ENCODE data around the gene RCSD1.
"Not testable (repeated sequence)": the region's sequence is repeated elsewhere in the genome, so short reads cannot be mapped to it uniquely, and the experiment has no call there.

RCSD1 gene

GRCh38 chr1:167629681-167630567, at the start of gene RCSD1:
Gene RCSD1, plus strand, starts transcription at chr1:167630232. Its CDS starts 192 bp downstream, at chr1:167630424.
- DNase-seq (ENCODE audit: low read depth, low spot score), result no peak

- no peak for DNase-seq (ENCODE audit: low read depth, low spot score)
Measured at GRCh38 chr1:167582064-167582463, 48.0 kb upstream of the RCSD1 start.

- no peak for DNase-seq (ENCODE audit: low read depth, low spot score)
Measured at GRCh38 chr1:167582722-167583121, 47.3 kb upstream of the RCSD1 start.

GRCh38 chr1:167584581-167584980, 45.5 kb upstream of the RCSD1 start:
- DNase-seq (ENCODE audit: low read depth, low spot score), result no peak

- no peak for DNase-seq (ENCODE audit: low read depth, low spot score)
Measured at GRCh38 chr1:167587342-167587741, 42.7 kb upstream of the RCSD1 start.

GRCh38 chr1:167587872-167588271, 42.2 kb upstream of the RCSD1 start:
- no peak for DNase-seq (ENCODE audit: low read depth, low spot score)

- DNase-seq (ENCODE audit: low read depth, low spot score), result no peak
Measured at GRCh38 chr1:167588361-167588760, 41.7 kb upstream of the RCSD1 start.

- no peak for DNase-seq (ENCODE audit: low read depth, low spot score)
Measured at GRCh38 chr1:167592475-167592874, 37.6 kb upstream of the RCSD1 start.

GRCh38 chr1:167593860-167594259, 36.2 kb upstream of the RCSD1 start:
- DNase-seq (ENCODE audit: low read depth, low spot score), result no peak

GRCh38 chr1:167594822-167595221, 35.2 kb upstream of the RCSD1 start:
- DNase-seq (ENCODE audit: low read depth, low spot score), result no peak

GRCh38 chr1:167599957-167600581, 30.0 kb upstream of the RCSD1 start:
- peak; percentile 36 for DNase-seq (ENCODE audit: low read depth, low spot score)

- no peak for DNase-seq (ENCODE audit: low read depth, low spot score)
Measured at GRCh38 chr1:167601442-167602383, 28.3 kb upstream of the RCSD1 start.

GRCh38 chr1:167602840-167603239, 27.2 kb upstream of the RCSD1 start:
- DNase-seq (ENCODE audit: low read depth, low spot score), result no peak

GRCh38 chr1:167605576-167605975, 24.5 kb upstream of the RCSD1 start:
- no peak for DNase-seq (ENCODE audit: low read depth, low spot score)

- no peak for DNase-seq (ENCODE audit: low read depth, low spot score)
Measured at GRCh38 chr1:167611983-167612382, 18.0 kb upstream of the RCSD1 start.

- no peak for DNase-seq (ENCODE audit: low read depth, low spot score)
Measured at GRCh38 chr1:167612587-167613385, 17.2 kb upstream of the RCSD1 start.

- not testable (repeated sequence) for DNase-seq (ENCODE audit: low read depth, low spot score)
Measured at GRCh38 chr1:167613984-167614383, 16.0 kb upstream of the RCSD1 start.

- no peak for DNase-seq (ENCODE audit: low read depth, low spot score)
Measured at GRCh38 chr1:167614851-167615250, 15.2 kb upstream of the RCSD1 start.

GRCh38 chr1:167616521-167616920, 13.5 kb upstream of the RCSD1 start:
- no peak for DNase-seq (ENCODE audit: low read depth, low spot score)

GRCh38 chr1:167617153-167618147, 12.6 kb upstream of the RCSD1 start:
- DNase-seq (ENCODE audit: low read depth, low spot score), result peak; percentile 15

Measured in smooth muscle cell of the brain vasculature (primary cell).